Brain microvascular endothelial cell (primary cell): ENCODE measurements around the gene RARRES1.
"Not testable (repeated sequence)": the region's sequence is repeated elsewhere in the genome, so short reads cannot be mapped to it uniquely, and the experiment has no call there.

Experiments used
- DNase-seq: peaks from one replicate; pipeline ENCODE4 v3.0.0-alpha.2; 2020
- H3K27ac ChIP-seq: fragments of 250-450 bp; sonication (Bioruptor Pico); 2 replicates; pipeline ENCODE4 v1.5.1; 2020; ENCODE audit warnings: mild to moderate bottlenecking, moderate library complexity
- H3K27me3 ChIP-seq: fragments of 250-450 bp; sonication (Bioruptor Pico); replicated peaks from 2 replicates; pipeline ENCODE4 v1.5.1; 2020; ENCODE audit warnings: mild to moderate bottlenecking
- H3K36me3 ChIP-seq: fragments of 250-450 bp; sonication (Bioruptor Pico); replicated peaks from 2 replicates; pipeline ENCODE4 v1.5.1; 2020; ENCODE audit warnings: mild to moderate bottlenecking
- H3K4me3 ChIP-seq: 2 replicates; pipeline ENCODE4 v1.5.1; 2011; ENCODE audit warnings: low read depth, mild to moderate bottlenecking, control low read depth, low read length, moderate library complexity
- in situ Hi-C: cut with HindIII; loops from 2 replicates; pipeline ENCODE4 v1.10.0; 2017; ENCODE audit warnings: low sequenced_read_pairs, low pct_ligation_motif_present
- TF ChIP-seq, protein P1 (sequence below): IDR thresholded peaks from 2 replicates; pipeline ENCODE4 v1.5.1; 2011; ENCODE audit warnings: low read depth, mild to moderate bottlenecking, moderate library complexity, low read length, control low read depth, inconsistent platforms; ENCODE audit errors: missing control alignments

The RARRES1 gene

DNA sequence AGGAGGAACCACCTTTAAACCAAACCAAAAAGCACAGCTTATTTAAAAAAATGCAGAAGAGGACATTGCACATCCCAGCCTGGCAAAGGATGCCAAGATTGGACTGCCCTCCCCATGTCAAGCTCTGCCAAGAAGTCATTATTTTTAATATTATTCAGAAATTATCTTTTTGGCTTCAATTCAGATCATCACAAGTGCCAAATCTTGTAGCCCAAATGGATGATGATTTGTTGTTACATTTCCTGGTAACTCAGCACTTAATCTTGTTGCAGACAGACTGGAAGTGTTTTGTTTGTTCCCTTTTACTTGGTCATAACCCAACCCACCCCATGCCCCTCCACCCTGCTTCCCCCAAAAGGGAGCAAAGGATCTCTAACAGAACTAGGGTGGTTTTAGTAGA is 31.7 kb downstream of the RARRES1 start:
- Histone ChIP-seq H3K36me3 (peaks cover 2% of the 10 kb centered on the region), H3K27ac (no peak overlapping the region), H3K27me3 (no peaks in the 10 kb centered on the region), H3K4me3 (no peak overlapping the region)
- TF ChIP-seq, protein P1, sequence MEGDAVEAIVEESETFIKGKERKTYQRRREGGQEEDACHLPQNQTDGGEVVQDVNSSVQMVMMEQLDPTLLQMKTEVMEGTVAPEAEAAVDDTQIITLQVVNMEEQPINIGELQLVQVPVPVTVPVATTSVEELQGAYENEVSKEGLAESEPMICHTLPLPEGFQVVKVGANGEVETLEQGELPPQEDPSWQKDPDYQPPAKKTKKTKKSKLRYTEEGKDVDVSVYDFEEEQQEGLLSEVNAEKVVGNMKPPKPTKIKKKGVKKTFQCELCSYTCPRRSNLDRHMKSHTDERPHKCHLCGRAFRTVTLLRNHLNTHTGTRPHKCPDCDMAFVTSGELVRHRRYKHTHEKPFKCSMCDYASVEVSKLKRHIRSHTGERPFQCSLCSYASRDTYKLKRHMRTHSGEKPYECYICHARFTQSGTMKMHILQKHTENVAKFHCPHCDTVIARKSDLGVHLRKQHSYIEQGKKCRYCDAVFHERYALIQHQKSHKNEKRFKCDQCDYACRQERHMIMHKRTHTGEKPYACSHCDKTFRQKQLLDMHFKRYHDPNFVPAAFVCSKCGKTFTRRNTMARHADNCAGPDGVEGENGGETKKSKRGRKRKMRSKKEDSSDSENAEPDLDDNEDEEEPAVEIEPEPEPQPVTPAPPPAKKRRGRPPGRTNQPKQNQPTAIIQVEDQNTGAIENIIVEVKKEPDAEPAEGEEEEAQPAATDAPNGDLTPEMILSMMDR: no peak
- no peak for DNase-seq
- in situ Hi-C loops: no loop called here

DNA sequence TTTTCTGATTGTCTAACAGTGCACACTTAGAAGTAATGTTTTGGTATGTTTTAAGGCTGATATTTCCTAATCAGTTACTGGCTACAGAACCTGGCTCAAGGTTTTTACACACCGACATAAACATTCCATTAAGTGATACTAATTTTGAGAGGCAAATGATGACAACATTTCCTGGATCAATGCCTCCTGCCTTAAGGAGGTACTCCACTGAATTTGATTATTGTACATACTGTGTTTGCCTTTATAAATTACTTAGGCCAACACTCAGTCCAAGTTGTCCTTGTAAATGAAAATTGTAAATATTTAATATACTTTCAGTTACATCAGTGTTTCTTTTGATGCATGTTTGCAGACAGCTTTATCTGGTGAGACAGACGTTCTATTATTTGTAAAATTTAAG is 35.6 kb downstream of the RARRES1 start:
- no peaks in the 10 kb centered on the region for H3K27me3 ChIP-seq
- no peaks in the 10 kb centered on the region for H3K36me3 ChIP-seq
- TF ChIP-seq, protein P1: no peak
- H3K27ac ChIP-seq: no peak overlapping the region
- in situ Hi-C loops: no loop called here
- H3K4me3 ChIP-seq: no peak overlapping the region
- DNase-seq: no peak

DNA sequence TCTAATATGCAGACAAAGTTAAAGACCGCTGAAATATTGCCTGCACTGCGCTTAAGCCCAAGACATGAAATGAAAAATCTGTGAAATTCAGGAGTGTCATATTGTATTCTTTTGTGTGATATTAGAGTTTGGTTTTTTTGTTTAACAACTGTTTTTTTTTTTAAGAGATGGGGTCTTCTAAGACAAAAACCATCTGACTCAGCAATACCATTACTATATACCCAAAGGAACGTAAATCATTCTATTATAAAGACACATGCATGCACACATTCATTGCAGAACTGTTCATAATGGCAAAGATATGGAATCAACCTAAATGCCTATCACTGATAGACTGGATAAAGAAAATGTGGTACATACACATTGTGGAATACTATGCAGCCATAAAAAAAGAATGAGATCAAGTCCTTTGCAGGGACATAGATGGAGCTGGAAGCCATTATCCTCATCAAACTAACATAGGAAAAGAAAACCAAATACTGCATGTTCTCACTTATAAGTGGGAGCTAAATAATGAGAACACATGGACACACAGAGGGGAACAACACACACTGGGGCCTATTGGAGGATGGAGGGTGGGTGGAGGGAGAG is 38.3 kb downstream of the RARRES1 start:
- DNase-seq, H3K27ac ChIP-seq, H3K27me3 ChIP-seq, in situ Hi-C loops, H3K36me3 ChIP-seq, H3K4me3 ChIP-seq: not testable (repeated sequence)

DNA sequence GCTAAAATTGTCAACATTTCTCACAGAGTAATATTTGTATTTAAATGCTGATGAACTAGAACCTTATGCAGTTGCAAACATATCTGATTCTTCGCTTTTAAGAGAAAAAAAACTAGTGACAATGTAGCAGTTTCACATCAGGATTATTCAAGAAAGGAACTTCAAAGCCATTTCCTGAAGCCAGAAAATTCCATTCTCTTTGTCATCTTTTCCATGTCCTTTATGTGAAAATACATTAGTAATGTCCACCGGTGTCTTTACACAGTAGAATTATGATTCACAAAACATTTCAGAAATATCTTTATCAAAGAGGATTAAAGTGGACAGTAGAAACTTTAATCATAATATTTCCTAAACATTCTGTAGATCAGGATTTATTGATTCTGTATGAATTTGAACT is 47.1 kb downstream of the RARRES1 start:
- H3K36me3 ChIP-seq: no peaks in the 10 kb centered on the region
- no peaks in the 10 kb centered on the region for H3K27me3 ChIP-seq
- peak overlapping the region; percentile 77 for H3K27ac ChIP-seq
- TF ChIP-seq, protein P1: no peak
- in situ Hi-C loops: no loop called here
- H3K4me3 ChIP-seq: no peak overlapping the region
- DNase-seq: no peak

DNA sequence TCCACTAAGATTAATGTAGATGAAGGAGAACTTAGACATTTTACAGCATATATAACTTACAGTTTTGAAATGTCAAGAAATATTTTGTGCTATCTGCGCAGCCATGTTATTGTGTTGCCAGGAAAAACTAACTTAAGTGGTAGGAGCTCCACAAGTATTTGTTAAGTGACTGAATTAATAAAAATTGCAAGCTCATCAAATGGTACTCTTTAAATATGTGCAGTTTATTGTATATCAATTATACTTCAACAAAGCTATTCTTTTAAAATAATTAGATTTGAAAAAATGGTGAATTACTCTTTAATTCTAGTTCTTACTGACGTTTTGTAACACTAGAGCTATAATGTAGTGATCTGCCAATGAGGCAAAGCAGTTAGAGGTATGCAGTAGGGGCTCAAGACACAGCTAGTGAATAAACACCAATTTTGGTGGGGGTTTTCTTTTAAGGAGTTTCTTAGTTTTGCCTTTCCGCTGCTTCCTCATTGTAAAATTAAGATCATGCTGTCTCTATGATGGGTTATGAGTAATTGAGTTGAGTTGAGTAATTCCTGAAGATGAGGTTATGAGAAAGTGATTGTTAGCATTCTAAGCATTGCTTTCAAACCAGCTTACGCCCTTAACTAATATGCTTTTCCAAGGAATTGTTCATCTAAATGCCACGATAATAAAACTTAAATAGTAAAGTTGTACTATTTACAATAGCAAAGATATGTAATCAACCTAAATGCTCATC is 48.9 kb downstream of the RARRES1 start:
- peak; percentile 20 for DNase-seq
- H3K27ac ChIP-seq: peak overlapping the region; percentile 77
- in situ Hi-C loops: no loop called here

DNA sequence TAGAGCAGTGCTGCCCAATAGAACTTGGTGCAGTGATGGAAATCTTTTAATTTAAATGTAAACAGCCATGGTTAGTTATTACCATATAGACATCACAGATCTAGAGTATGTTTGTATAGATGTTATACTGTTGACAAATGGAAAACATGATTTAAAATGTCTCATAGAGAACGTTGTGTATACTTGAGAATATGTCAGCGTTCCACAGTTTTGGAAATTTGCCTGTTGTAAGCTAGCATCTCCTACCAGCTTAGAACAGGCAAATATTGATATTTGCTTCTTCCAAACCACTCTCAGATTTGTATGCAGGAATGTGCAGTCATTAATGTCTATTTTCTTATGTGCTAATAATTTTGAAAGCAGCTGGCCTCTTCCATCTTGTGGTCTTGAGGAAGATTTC is 51.4 kb downstream of the RARRES1 start:
- H3K4me3 ChIP-seq: no peak overlapping the region
- DNase-seq: no peak
- no peak overlapping the region for H3K27ac ChIP-seq
- TF ChIP-seq, protein P1: no peak
- H3K27me3 ChIP-seq: no peaks in the 10 kb centered on the region
- H3K36me3 ChIP-seq: no peaks in the 10 kb centered on the region
- in situ Hi-C loops: no loop called here

More for the DNA sequence above, 48.9 kb downstream of the RARRES1 start:
- TF ChIP-seq, protein P1: no peak
- Histone ChIP-seq H3K36me3 (no peaks in the 10 kb centered on the region), H3K27me3 (no peaks in the 10 kb centered on the region), H3K4me3 (no peak overlapping the region)
